ENCODE measurements around the gene VEGFB. TPM values are rescaled to one million over a fixed set of nuclear protein-coding genes. Genes with fewer than 3 reads are reported as not detected.
A peak's percentile ranks its signal among the peaks of the same experiment; 100 is the strongest.

Gene VEGFB
- total RNA-seq, 1 donor from 2014 or later: 44.9 TPM

DNA sequence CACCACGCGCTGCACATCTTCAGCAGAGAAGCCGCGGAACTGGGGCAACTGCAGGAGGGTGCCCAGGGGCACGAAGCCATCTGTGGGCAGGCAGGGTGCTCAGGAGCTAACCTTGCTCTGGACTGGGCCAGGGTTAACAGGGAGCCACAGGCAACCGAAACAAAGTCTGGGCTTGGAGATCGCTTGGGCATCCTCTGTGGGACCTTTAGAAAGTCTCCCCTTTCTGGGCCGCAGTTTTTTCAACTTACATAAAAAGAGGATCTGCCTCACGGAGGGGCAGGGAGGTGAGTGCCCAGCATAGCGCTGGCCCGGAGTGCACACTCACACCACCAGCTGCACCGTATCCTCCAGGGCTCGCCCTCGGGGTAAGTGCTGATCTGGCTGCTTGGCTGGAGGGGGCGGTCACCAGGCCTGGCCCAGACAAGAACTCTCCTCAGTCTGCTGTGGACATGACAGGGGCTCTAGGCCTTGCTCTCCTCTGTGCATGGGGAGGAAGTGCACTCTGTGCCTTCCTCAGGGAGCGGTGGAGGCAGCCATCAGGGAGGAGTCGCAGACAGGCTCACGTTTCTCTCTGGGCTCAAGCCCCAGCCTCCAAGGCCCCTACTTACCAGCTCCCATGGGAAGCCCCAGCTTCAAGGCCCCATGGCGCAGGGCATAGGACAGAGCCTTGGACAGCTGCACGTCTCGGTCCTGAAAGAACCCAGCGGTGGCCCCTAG is 9.3 kb upstream of the VEGFB start:
- Histone ChIP-seq H3K27ac (peak overlapping the region; percentile 81), H3K4me1 (peaks cover 52% of the 10 kb centered on the region), H3K27me3 (no peaks in the 10 kb centered on the region), H3K36me3 (no peaks in the 10 kb centered on the region), H3K9me3 (no peaks in the 10 kb centered on the region), H3K4me3 (peak overlapping the region; percentile 78 to 97)
- DNase-seq (ENCODE audit: extremely low spot score in 2 of 2): no peak
- intact Hi-C loops (cut with DNase I): no loop called here
- TF ChIP-seq POLR2AphosphoS5 (IDR thresholded peaks at IDR 0.05; ENCODE audit: insufficient read depth in 1 of 2, low read depth in 1 of 2): no peak
- no peak for TF ChIP-seq POLR2A (IDR thresholded peaks at IDR 0.05)
- TF ChIP-seq, protein P1, sequence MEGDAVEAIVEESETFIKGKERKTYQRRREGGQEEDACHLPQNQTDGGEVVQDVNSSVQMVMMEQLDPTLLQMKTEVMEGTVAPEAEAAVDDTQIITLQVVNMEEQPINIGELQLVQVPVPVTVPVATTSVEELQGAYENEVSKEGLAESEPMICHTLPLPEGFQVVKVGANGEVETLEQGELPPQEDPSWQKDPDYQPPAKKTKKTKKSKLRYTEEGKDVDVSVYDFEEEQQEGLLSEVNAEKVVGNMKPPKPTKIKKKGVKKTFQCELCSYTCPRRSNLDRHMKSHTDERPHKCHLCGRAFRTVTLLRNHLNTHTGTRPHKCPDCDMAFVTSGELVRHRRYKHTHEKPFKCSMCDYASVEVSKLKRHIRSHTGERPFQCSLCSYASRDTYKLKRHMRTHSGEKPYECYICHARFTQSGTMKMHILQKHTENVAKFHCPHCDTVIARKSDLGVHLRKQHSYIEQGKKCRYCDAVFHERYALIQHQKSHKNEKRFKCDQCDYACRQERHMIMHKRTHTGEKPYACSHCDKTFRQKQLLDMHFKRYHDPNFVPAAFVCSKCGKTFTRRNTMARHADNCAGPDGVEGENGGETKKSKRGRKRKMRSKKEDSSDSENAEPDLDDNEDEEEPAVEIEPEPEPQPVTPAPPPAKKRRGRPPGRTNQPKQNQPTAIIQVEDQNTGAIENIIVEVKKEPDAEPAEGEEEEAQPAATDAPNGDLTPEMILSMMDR (IDR thresholded peaks at IDR 0.05): no peak

DNA sequence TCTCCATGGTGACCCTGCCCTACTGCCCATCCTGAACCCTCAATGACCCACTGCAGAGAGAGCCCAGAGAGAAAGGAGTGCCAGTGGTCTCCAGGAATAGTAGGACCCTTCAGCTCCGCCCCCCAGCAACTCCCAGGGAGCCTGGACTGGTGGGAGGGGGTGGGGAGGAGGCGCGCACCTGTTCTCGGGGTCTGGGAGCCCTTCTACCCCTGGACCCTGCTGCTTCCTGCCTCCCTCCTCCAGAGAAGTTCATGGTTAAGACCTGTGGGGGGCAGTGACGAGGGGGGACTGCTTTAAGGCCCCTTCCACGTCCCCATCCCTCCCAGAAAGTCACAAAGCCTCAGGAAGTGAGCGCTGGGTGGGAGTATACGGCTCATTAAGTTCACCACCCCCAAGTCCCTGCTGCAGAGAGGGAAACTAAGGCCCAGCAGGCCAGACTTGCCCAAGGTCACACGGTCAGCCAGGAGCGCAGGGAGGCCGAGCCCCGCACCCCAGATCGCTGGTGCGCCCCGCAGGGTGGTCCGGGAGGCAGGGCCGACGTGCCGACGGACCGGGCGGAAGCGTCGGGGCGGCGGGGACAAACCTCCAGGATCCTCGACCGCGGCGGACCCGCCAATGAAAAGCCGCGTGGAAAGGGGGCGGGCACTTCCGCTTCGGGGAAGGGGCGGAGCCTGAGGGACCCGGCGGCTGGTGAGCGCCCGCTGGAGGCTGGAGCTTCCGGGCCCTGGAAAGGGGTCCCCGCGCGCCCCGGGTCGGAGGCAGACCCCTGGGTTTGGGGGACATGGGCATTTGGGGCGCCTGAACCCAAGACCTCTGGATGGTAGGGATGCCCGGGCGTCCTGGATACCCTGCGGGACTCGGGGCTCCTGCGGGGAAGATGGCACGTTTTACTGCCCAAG is 8.5 kb upstream of the VEGFB start, which contains the start of the genes NUDT22 and TRPT1:
Gene NUDT22 (plus strand): TSS at position 667 of the 899 bp plus-strand sequence. CDS start 379 bp downstream, outside the sequence.
Gene TRPT1 (minus strand): TSS at position 579 of the 899 bp plus-strand sequence. CDS start 326 bp downstream, at position 253.
- DNase-seq (ENCODE audit: extremely low spot score in 2 of 2): peak in 1 of 2 donors; percentile 92
- intact Hi-C loops (cut with DNase I): no loop called here
- TF ChIP-seq POLR2A (IDR thresholded peaks at IDR 0.05): peak in 1 of 2 donors; percentile 88
- peak; percentile 84 to 97 for TF ChIP-seq POLR2AphosphoS5 (IDR thresholded peaks at IDR 0.05; ENCODE audit: insufficient read depth in 1 of 2, low read depth in 1 of 2)
- TF ChIP-seq, protein P1 (IDR thresholded peaks at IDR 0.05): no peak
- Histone ChIP-seq H3K27ac (peak within 1 kb of the TSS; percentile 81), H3K27me3 (no peaks in the 10 kb centered on the region), H3K4me3 (peak within 1 kb of the TSS; percentile 78 to 97), H3K9me3 (no peaks in the 10 kb centered on the region), H3K36me3 (no peaks in the 10 kb centered on the region), H3K4me1 (peaks cover 55% of the 10 kb centered on the region)

DNA sequence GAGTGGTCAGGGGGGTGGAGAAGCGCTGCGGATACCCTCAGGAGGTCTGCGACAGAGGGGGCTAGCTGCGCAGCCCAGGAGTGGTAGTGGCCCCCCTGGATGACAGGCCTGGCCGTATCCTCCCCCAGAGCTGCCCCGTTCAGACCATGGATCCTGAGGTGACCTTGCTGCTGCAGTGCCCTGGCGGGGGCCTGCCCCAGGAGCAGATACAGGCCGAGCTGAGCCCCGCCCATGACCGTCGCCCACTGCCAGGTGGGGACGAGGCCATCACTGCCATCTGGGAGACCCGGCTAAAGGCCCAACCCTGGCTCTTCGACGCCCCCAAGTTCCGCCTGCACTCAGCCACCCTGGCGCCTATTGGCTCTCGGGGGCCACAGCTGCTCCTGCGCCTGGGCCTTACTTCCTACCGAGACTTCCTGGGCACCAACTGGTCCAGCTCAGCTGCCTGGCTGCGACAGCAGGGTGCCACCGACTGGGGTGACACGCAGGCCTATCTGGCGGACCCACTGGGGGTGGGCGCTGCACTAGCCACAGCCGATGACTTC is 7.8 kb upstream of the VEGFB start:
- peaks cover 63% of the 10 kb centered on the region for H3K4me1 ChIP-seq

DNA sequence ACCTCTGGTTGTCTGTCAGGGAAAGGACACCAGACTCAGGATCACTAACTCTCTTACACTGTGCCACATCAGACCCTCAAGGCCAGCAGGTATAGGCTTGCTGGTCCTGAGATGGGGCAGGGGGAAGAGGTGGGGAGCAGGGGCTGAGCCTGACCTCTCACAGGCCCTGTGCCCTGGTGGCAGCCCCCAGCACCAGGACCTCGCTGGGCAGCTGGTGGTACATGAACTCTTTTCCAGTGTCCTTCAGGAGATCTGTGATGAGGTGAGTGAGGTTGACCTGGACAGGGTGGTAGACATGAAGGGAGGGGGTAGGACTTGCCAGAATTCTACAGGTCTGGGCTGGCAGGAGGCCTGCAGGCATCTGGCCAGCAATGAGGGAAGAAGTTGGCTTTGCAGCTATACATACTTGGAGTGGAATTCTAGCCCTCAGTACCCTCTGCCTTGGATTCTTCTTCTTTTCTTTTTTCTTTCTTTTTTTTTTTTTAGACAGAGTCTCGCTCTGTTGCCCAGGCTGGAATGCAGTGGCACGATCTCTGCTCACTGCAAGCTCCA is 6.9 kb upstream of the VEGFB start:
- TF ChIP-seq POLR2A (IDR thresholded peaks at IDR 0.05) (no peak), POLR2AphosphoS5 (IDR thresholded peaks at IDR 0.05; ENCODE audit: insufficient read depth in 1 of 2, low read depth in 1 of 2) (no peak)
- TF ChIP-seq, protein P1 (IDR thresholded peaks at IDR 0.05): no peak
- Histone ChIP-seq H3K36me3 (no peaks in the 10 kb centered on the region), H3K27me3 (no peaks in the 10 kb centered on the region), H3K4me3 (peak overlapping the region; percentile 78 to 97), H3K9me3 (no peaks in the 10 kb centered on the region), H3K4me1 (peaks cover 71% of the 10 kb centered on the region), H3K27ac (peak overlapping the region; percentile 81)
- no peak for DNase-seq (ENCODE audit: extremely low spot score in 2 of 2)
- intact Hi-C loops (cut with DNase I): no loop called here

More for the DNA sequence above, 7.8 kb upstream of the VEGFB start:
- Histone ChIP-seq H3K9me3 (no peaks in the 10 kb centered on the region), H3K27me3 (no peaks in the 10 kb centered on the region), H3K4me3 (peak overlapping the region; percentile 78 to 97), H3K36me3 (no peaks in the 10 kb centered on the region), H3K27ac (peak overlapping the region; percentile 81)
- no peak for DNase-seq (ENCODE audit: extremely low spot score in 2 of 2)
- intact Hi-C loops (cut with DNase I): no loop called here
- TF ChIP-seq POLR2A (IDR thresholded peaks at IDR 0.05) (no peak), POLR2AphosphoS5 (IDR thresholded peaks at IDR 0.05; ENCODE audit: insufficient read depth in 1 of 2, low read depth in 1 of 2) (peak in 1 of 2 donors; percentile 73)
